GM21367 (cell line): ENCODE data around the gene LMTK2.

Experiments used
- ATAC-seq: cut with Tn5 transposase; IDR thresholded peaks from one replicate; pipeline ENCODE4 v1.9.1; 2021; ENCODE audit not compliant: unreplicated experiment

LMTK2 gene

GRCh38 chr7:98233219-98234070 is 126.8 kb downstream of the LMTK2 start:
- no peak for ATAC-seq

- no peak for ATAC-seq
Measured at GRCh38 chr7:98234429-98235147, 127.9 kb downstream of the LMTK2 start.

GRCh38 chr7:98235901-98236300 is 129.2 kb downstream of the LMTK2 start:
- no peak for ATAC-seq

GRCh38 chr7:98236355-98237185 is 129.9 kb downstream of the LMTK2 start:
- ATAC-seq = no peak

- ATAC-seq = no peak
Measured at GRCh38 chr7:98238076-98238475, 131.4 kb downstream of the LMTK2 start.

- ATAC-seq = no peak
Measured at GRCh38 chr7:98238976-98239375, 132.3 kb downstream of the LMTK2 start.

GRCh38 chr7:98240961-98241673 is 134.5 kb downstream of the LMTK2 start:
- ATAC-seq = no peak

- no peak for ATAC-seq
Measured at GRCh38 chr7:98241674-98242241, 135.1 kb downstream of the LMTK2 start.

- ATAC-seq = no peak
Measured at GRCh38 chr7:98242342-98242741, 135.7 kb downstream of the LMTK2 start.

GRCh38 chr7:98242934-98243333 is 136.3 kb downstream of the LMTK2 start:
- no peak for ATAC-seq

- ATAC-seq = no peak
Measured at GRCh38 chr7:98244871-98245270, 138.2 kb downstream of the LMTK2 start.

- no peak for ATAC-seq
Measured at GRCh38 chr7:98248156-98248555, 141.5 kb downstream of the LMTK2 start.

GRCh38 chr7:98249106-98249505 is 142.4 kb downstream of the LMTK2 start:
- no peak for ATAC-seq

GRCh38 chr7:98250789-98251188 is 144.1 kb downstream of the LMTK2 start:
- no peak for ATAC-seq

GRCh38 chr7:98251231-98251600 is 144.6 kb downstream of the LMTK2 start:
- no peak for ATAC-seq

- peak; percentile 96 for ATAC-seq
Measured at GRCh38 chr7:98251601-98252424, 145.2 kb downstream of the LMTK2 start, which contains the start of gene TECPR1. TSS of gene TECPR1 (minus strand) at chr7:98252232. CDS start at chr7:98246146, 6,086 bp downstream.

- ATAC-seq = peak; percentile 32
Measured at GRCh38 chr7:98252425-98253054, 145.9 kb downstream of the LMTK2 start.

- no peak for ATAC-seq
Measured at GRCh38 chr7:98254516-98254915, 147.9 kb downstream of the LMTK2 start.
